WTC11 (cell line): ENCODE results near the gene IRS2. TPM values are rescaled to one million over a fixed set of nuclear protein-coding genes. Genes with fewer than 3 reads are reported as not detected.

Source experiments
- ATAC-seq: fragments of 200-7000 bp; cut with Tn5 transposase; 2 replicates; pipeline ENCODE4 v1.10.0; 2021; ENCODE audit warnings: mild to moderate bottlenecking, moderate library complexity
- CTCF ChIA-PET: fragments of 300-600 bp; sonication (Branson Sonifier 250); formaldehyde crosslinking; loops from one replicate; lab custom pipeline; 2021; ENCODE audit warnings: antibody characterized with exemption; lab: Charles Lee
- POLR2A ChIA-PET: fragments of 350-600 bp; sonication (Branson Sonifier 250); formaldehyde crosslinking; loops from one replicate; lab custom pipeline; 2021; ENCODE audit warnings: antibody characterized with exemption; lab: Charles Lee
- DNase-seq: peaks from one replicate; pipeline ENCODE4 v3.0.0; 2021; ENCODE audit warnings: low spot score
- H3K27ac Mint-ChIP-seq: 2 replicates; pipeline ENCODE4 v1.8.0; 2021; ENCODE audit warnings: mixed read lengths
- H3K27me3 Mint-ChIP-seq: 2 replicates; pipeline ENCODE4 v1.8.0; 2021; ENCODE audit warnings: low read depth, mild to moderate bottlenecking, moderate library complexity, mixed read lengths
- H3K36me3 Mint-ChIP-seq: 2 replicates; pipeline ENCODE4 v1.8.0; 2021; ENCODE audit warnings: mixed read lengths
- H3K4me1 Mint-ChIP-seq: 2 replicates; pipeline ENCODE4 v1.8.0; 2022; ENCODE audit warnings: mixed read lengths
- H3K4me3 Mint-ChIP-seq: 2 replicates; pipeline ENCODE4 v1.8.0; 2021; ENCODE audit warnings: mild to moderate bottlenecking, moderate library complexity, mixed read lengths
- H3K9me3 Mint-ChIP-seq: 2 replicates; pipeline ENCODE4 v1.8.0; 2021; ENCODE audit warnings: mixed read lengths
- ATF1 ChIP-seq: sonication (generic); formaldehyde crosslinking; IDR thresholded peaks from 2 replicates; pipeline ENCODE4 v1.8.1; 2023; ENCODE audit warnings: mild to moderate bottlenecking, moderate library complexity, missing genetic modification reagents
- E2F1 ChIP-seq: sonication (generic); formaldehyde crosslinking; IDR thresholded peaks from 2 replicates; pipeline ENCODE4 v1.8.0; 2022; ENCODE audit warnings: mild to moderate bottlenecking, missing genetic modification reagents
- ELF4 ChIP-seq: sonication (generic); formaldehyde crosslinking; IDR thresholded peaks from 2 replicates; pipeline ENCODE4 v1.8.1; 2022; ENCODE audit warnings: low read depth, mild to moderate bottlenecking, moderate library complexity, missing genetic modification reagents
- ERG ChIP-seq: fragments of 250-450 bp; sonication (Bioruptor Pico); IDR thresholded peaks from 2 replicates; pipeline ENCODE4 v1.8.0; 2021; ENCODE audit warnings: mild to moderate bottlenecking
- GTF2I ChIP-seq: fragments of 250-450 bp; sonication (Bioruptor Pico); conservative IDR thresholded peaks from 2 replicates; pipeline ENCODE4 v1.4.0; 2021; ENCODE audit warnings: mild to moderate bottlenecking
- HMGXB4 ChIP-seq: sonication (generic); formaldehyde crosslinking; IDR thresholded peaks from 2 replicates; pipeline ENCODE4 v1.8.1; 2023; ENCODE audit warnings: mild to moderate bottlenecking, moderate library complexity, missing genetic modification reagents
- MYBL2 ChIP-seq: sonication (generic); formaldehyde crosslinking; IDR thresholded peaks from 2 replicates; pipeline ENCODE4 v1.8.1; 2023; ENCODE audit warnings: mild to moderate bottlenecking, moderate library complexity, missing genetic modification reagents
- NFE2L1 ChIP-seq: sonication (generic); formaldehyde crosslinking; IDR thresholded peaks from 2 replicates; pipeline ENCODE4 v1.8.1; 2023; ENCODE audit warnings: missing genetic modification reagents
- NFYB ChIP-seq: sonication (generic); formaldehyde crosslinking; conservative IDR thresholded peaks from 2 replicates; pipeline ENCODE4 v1.8.0; 2022; ENCODE audit warnings: low read depth, missing genetic modification reagents
- NR3C1 ChIP-seq: sonication (generic); formaldehyde crosslinking; conservative IDR thresholded peaks from 2 replicates; pipeline ENCODE4 v1.8.1; 2023; ENCODE audit warnings: low read depth, mild to moderate bottlenecking, missing genetic modification reagents
- RELA ChIP-seq: sonication (generic); formaldehyde crosslinking; IDR thresholded peaks from 2 replicates; pipeline ENCODE4 v1.8.1; 2022; ENCODE audit warnings: missing genetic modification reagents, mild to moderate bottlenecking, borderline replicate concordance
- RORB ChIP-seq: fragments of 250-450 bp; sonication (Bioruptor Pico); IDR thresholded peaks from 2 replicates; pipeline ENCODE4 v1.9.0; 2021; ENCODE audit warnings: mild to moderate bottlenecking
- SP1 ChIP-seq: sonication (generic); formaldehyde crosslinking; conservative IDR thresholded peaks from 2 replicates; pipeline ENCODE4 v1.8.1; 2022; ENCODE audit warnings: missing genetic modification reagents
- TEAD1 ChIP-seq: sonication (generic); formaldehyde crosslinking; IDR thresholded peaks from 2 replicates; pipeline ENCODE4 v1.8.0; 2022; ENCODE audit warnings: mild to moderate bottlenecking, missing genetic modification reagents
- TP53 ChIP-seq: sonication (generic); formaldehyde crosslinking; IDR thresholded peaks from 2 replicates; pipeline ENCODE4 v1.8.1; 2023; ENCODE audit warnings: mild to moderate bottlenecking, missing genetic modification reagents
- ZNF121 ChIP-seq: sonication (generic); formaldehyde crosslinking; IDR thresholded peaks from 2 replicates; pipeline ENCODE4 v1.8.0; 2023; ENCODE audit warnings: missing genetic modification reagents
- ZNF219 ChIP-seq: sonication (generic); formaldehyde crosslinking; IDR thresholded peaks from 2 replicates; pipeline ENCODE4 v1.8.0; 2023; ENCODE audit warnings: missing genetic modification reagents, mild to moderate bottlenecking, borderline replicate concordance
- ZNF416 ChIP-seq: fragments of 250-450 bp; sonication (Bioruptor Pico); IDR thresholded peaks from 2 replicates; pipeline ENCODE4 v1.9.0; 2021; ENCODE audit warnings: mild to moderate bottlenecking, inconsistent platforms
- ZNF425 ChIP-seq: fragments of 250-450 bp; sonication (Bioruptor Pico); conservative IDR thresholded peaks from 2 replicates; pipeline ENCODE4 v1.9.0; 2021; ENCODE audit warnings: mild to moderate bottlenecking
- total RNA-seq: library from RNA; stranded (reverse); gene quantifications from 3 replicates; pipeline ENCODE4 v1.2.3, GENCODE V29; 2021
- TF ChIP-seq, protein P1 (sequence below): fragments of 200-600 bp; IDR thresholded peaks from 2 replicates; pipeline ENCODE4 v1.8.0; 2022; ENCODE audit warnings: antibody characterized with exemption
- TF ChIP-seq, protein P2 (sequence below): fragments of 250-450 bp; sonication (Bioruptor Pico); IDR thresholded peaks from 2 replicates; pipeline ENCODE4 v1.9.0; 2021; ENCODE audit warnings: mild to moderate bottlenecking
- TF ChIP-seq, protein P3 (sequence below): fragments of 250-450 bp; sonication (Bioruptor Pico); IDR thresholded peaks from 2 replicates; pipeline ENCODE4 v1.9.0; 2021; ENCODE audit warnings: mild to moderate bottlenecking
- TF ChIP-seq, protein P4 (sequence below): sonication (generic); formaldehyde crosslinking; IDR thresholded peaks from 2 replicates; pipeline ENCODE4 v1.8.1; 2023; ENCODE audit warnings: mild to moderate bottlenecking, missing genetic modification reagents

Gene IRS2
- total RNA-seq, 1 experiment from 2014 or later, result 20.5 TPM

DNA sequence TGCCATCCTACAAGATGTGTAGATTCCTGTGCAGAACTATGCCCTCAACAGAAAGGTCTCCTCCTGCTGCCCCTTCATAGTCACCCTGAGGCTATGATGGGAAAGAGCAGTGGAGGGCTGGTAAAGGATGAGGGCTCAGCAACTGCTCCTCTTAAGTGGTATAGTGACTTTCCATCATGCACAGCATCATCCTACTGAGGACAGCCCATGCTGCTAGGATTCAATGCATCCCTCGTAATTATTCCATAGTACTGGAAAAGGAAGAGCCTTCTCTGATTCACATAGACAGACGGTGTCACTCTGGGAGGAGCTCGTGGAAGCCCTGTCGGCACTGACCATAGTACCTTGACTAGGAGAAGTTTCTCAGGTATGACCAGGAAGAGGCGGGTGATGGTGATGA, 47.6 kb upstream of the IRS2 start:
- DNase-seq (no peak), ATAC-seq (no peak)
- TF ChIP-seq NR3C1 (CRISPR knock-in tag), result no peak
- TF ChIP-seq ZNF425 (CRISPR knock-in tag), result no peak
- TF ChIP-seq, protein P1, sequence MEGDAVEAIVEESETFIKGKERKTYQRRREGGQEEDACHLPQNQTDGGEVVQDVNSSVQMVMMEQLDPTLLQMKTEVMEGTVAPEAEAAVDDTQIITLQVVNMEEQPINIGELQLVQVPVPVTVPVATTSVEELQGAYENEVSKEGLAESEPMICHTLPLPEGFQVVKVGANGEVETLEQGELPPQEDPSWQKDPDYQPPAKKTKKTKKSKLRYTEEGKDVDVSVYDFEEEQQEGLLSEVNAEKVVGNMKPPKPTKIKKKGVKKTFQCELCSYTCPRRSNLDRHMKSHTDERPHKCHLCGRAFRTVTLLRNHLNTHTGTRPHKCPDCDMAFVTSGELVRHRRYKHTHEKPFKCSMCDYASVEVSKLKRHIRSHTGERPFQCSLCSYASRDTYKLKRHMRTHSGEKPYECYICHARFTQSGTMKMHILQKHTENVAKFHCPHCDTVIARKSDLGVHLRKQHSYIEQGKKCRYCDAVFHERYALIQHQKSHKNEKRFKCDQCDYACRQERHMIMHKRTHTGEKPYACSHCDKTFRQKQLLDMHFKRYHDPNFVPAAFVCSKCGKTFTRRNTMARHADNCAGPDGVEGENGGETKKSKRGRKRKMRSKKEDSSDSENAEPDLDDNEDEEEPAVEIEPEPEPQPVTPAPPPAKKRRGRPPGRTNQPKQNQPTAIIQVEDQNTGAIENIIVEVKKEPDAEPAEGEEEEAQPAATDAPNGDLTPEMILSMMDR, result no peak
- no peak for TF ChIP-seq NFYB (CRISPR knock-in tag)
- no peak for TF ChIP-seq RELA (CRISPR knock-in tag)
- no peak for TF ChIP-seq ERG
- TF ChIP-seq ATF1 (CRISPR knock-in tag), result no peak
- no peak for TF ChIP-seq TP53 (CRISPR knock-in tag)
- TF ChIP-seq RORB, result no peak
- no peak for TF ChIP-seq ZNF121 (CRISPR knock-in tag)
- TF ChIP-seq, protein P2, sequence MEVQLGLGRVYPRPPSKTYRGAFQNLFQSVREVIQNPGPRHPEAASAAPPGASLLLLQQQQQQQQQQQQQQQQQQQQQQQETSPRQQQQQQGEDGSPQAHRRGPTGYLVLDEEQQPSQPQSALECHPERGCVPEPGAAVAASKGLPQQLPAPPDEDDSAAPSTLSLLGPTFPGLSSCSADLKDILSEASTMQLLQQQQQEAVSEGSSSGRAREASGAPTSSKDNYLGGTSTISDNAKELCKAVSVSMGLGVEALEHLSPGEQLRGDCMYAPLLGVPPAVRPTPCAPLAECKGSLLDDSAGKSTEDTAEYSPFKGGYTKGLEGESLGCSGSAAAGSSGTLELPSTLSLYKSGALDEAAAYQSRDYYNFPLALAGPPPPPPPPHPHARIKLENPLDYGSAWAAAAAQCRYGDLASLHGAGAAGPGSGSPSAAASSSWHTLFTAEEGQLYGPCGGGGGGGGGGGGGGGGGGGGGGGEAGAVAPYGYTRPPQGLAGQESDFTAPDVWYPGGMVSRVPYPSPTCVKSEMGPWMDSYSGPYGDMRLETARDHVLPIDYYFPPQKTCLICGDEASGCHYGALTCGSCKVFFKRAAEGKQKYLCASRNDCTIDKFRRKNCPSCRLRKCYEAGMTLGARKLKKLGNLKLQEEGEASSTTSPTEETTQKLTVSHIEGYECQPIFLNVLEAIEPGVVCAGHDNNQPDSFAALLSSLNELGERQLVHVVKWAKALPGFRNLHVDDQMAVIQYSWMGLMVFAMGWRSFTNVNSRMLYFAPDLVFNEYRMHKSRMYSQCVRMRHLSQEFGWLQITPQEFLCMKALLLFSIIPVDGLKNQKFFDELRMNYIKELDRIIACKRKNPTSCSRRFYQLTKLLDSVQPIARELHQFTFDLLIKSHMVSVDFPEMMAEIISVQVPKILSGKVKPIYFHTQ (CRISPR knock-in tag), result no peak
- no peak for TF ChIP-seq SP1
- Mint-ChIP-seq H3K36me3 (peaks cover 10% of the 10 kb centered on the region), H3K9me3 (peaks cover 15% of the 10 kb centered on the region), H3K4me3 (no peak overlapping the region), H3K27ac (no peak overlapping the region), H3K4me1 (peaks cover 23% of the 10 kb centered on the region), H3K27me3 (no peaks in the 10 kb centered on the region)
- ChIA-PET CTCF (no interaction called here), POLR2A (no interaction called here)

- Mint-ChIP-seq H3K9me3 (peaks cover 24% of the 10 kb centered on the region), H3K4me3 (no peak overlapping the region), H3K27me3 (no peaks in the 10 kb centered on the region), H3K27ac (no peak overlapping the region), H3K4me1 (peaks cover 23% of the 10 kb centered on the region), H3K36me3 (peaks cover 11% of the 10 kb centered on the region)
- ChIA-PET POLR2A (no interaction called here), CTCF (no interaction called here)
- ATAC-seq, result no peak
- DNase-seq, result no peak
- no peak for TF ChIP-seq ATF1 (CRISPR knock-in tag)
- TF ChIP-seq MYBL2, result no peak
- TF ChIP-seq NFE2L1 (CRISPR knock-in tag), result no peak
- no peak for TF ChIP-seq HMGXB4 (CRISPR knock-in tag)
- TF ChIP-seq ZNF219 (CRISPR knock-in tag), result no peak
- TF ChIP-seq, protein P3, sequence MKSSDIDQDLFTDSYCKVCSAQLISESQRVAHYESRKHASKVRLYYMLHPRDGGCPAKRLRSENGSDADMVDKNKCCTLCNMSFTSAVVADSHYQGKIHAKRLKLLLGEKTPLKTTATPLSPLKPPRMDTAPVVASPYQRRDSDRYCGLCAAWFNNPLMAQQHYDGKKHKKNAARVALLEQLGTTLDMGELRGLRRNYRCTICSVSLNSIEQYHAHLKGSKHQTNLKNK (CRISPR knock-in tag), result no peak
- no peak for TF ChIP-seq ERG
- TF ChIP-seq ELF4 (CRISPR knock-in tag), result no peak
- no peak for TF ChIP-seq ZNF416 (CRISPR knock-in tag)
- TF ChIP-seq, protein P4, sequence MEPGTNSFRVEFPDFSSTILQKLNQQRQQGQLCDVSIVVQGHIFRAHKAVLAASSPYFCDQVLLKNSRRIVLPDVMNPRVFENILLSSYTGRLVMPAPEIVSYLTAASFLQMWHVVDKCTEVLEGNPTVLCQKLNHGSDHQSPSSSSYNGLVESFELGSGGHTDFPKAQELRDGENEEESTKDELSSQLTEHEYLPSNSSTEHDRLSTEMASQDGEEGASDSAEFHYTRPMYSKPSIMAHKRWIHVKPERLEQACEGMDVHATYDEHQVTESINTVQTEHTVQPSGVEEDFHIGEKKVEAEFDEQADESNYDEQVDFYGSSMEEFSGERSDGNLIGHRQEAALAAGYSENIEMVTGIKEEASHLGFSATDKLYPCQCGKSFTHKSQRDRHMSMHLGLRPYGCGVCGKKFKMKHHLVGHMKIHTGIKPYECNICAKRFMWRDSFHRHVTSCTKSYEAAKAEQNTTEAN (CRISPR knock-in tag), result no peak
- TF ChIP-seq GTF2I, result no peak
- no peak for TF ChIP-seq TEAD1
- TF ChIP-seq E2F1 (CRISPR knock-in tag), result no peak
Measured at GRCh38 chr13:109833071-109833470, 46.7 kb upstream of the IRS2 start.
